Activated naive CD8-positive, alpha-beta T cell treated with anti-CD3 and anti-CD28 coated beads, Interleukin-2, amount 50 U/mL, for 24 hours (primary cell): Measurements from ENCODE around the gene LRRC61.

ENCODE experiments used
- ATAC-seq: fragments of 150-1000 bp; cut with Tn5 transposase; one replicate; pipeline ENCODE4 v1.10.0; 2021
- DNase-seq: peaks from one replicate; pipeline ENCODE4 v3.0.0; 2021
- H3K27ac Mint-ChIP-seq: one replicate; pipeline ENCODE4 v1.8.0; 2021; ENCODE audit warnings: mild to moderate bottlenecking, mixed read lengths
- H3K27me3 Mint-ChIP-seq: one replicate; pipeline ENCODE4 v1.8.0; 2021; ENCODE audit warnings: mixed read lengths
- H3K36me3 Mint-ChIP-seq: one replicate; pipeline ENCODE4 v1.8.0; 2021; ENCODE audit warnings: low read depth, mixed read lengths
- H3K4me1 Mint-ChIP-seq: one replicate; pipeline ENCODE4 v1.8.0; 2021; ENCODE audit warnings: mixed read lengths
- H3K4me3 Mint-ChIP-seq: one replicate; pipeline ENCODE4 v1.8.0; 2021; ENCODE audit warnings: mild to moderate bottlenecking, moderate library complexity, mixed read lengths
- H3K9me3 Mint-ChIP-seq: one replicate; pipeline ENCODE4 v1.8.0; 2021; ENCODE audit warnings: mixed read lengths

Gene LRRC61

GRCh38 chr7:150317748-150318444, 5.3 kb upstream of the LRRC61 start:
- no peak overlapping the region for H3K4me3 Mint-ChIP-seq
- ATAC-seq (no peak), DNase-seq (no peak)

DNA sequence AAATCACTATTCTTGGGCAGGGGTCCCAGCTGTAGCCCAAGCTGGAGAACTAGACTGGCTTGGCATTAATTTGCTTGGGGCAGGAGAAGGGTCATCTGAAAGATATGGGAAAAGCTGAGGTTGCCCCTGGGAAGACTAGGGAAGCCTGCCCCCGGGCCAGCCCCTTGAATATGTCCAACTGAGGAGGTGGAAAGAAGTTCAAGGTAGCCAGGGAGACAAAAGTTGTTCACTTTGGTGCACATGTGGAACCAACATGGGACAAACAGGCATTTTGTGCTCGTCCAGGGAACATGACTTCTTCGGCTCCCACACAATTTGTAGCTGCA, 1.4 kb upstream of the LRRC61 start:
- ATAC-seq (no peak), DNase-seq (no peak)
- Mint-ChIP-seq H3K36me3 (peaks cover 18% of the 10 kb centered on the region), H3K27me3 (no peaks in the 10 kb centered on the region), H3K27ac (peak overlapping the region; percentile 97), H3K4me1 (peaks cover 44% of the 10 kb centered on the region), H3K9me3 (no peaks in the 10 kb centered on the region), H3K4me3 (peak overlapping the region; percentile 91)

More at GRCh38 chr7:150317748-150318444, 5.3 kb upstream of the LRRC61 start:
- Mint-ChIP-seq H3K27me3 (no peaks in the 10 kb centered on the region), H3K36me3 (peaks cover 6% of the 10 kb centered on the region), H3K4me1 (peaks cover 27% of the 10 kb centered on the region), H3K9me3 (no peaks in the 10 kb centered on the region), H3K27ac (no peak overlapping the region)

DNA sequence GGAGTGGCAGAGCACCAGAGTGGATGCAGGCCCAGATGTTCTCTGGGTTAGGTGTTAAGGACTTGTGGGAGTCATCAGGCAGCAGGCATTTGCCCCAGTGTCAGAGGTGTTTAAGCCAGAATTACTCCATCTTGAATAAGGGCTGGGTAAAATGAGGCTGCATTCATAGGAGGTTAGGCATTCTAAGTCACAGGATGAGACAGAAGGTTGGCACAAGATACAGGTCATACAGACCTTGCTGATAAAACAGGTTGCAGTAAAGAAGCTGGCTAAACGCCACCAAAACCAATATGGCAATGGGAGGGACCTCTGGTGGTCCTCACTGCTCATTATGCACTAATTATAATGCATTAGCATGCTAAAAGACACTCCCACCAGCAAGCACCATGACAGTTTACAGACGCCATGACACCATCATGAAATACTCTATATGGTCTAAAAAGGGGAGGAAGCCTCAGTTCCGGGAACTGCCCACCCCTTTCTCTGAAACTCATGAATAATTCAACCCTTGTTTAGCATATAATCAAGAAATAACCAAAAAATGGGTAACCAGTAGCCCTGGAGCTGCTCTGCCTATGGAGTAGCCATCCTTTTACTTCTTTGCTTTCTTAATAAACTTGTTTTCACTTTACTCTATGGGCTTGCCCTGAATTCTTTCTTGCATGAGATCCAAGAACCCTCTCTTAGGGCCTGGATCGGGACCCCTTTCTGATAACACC, 882 bp upstream of the LRRC61 start:
- DNase-seq: peak; percentile 63
- H3K4me1 Mint-ChIP-seq: peaks cover 44% of the 10 kb centered on the region
- peaks cover 24% of the 10 kb centered on the region for H3K36me3 Mint-ChIP-seq
- H3K27me3 Mint-ChIP-seq: no peaks in the 10 kb centered on the region
- ATAC-seq: peak; percentile 15
- peak overlapping the region; percentile 91 for H3K4me3 Mint-ChIP-seq
- no peaks in the 10 kb centered on the region for H3K9me3 Mint-ChIP-seq
- H3K27ac Mint-ChIP-seq: peak overlapping the region; percentile 97

- no peaks in the 10 kb centered on the region for H3K27me3 Mint-ChIP-seq
- DNase-seq (no peak), ATAC-seq (peak; percentile 11)
- H3K36me3 Mint-ChIP-seq: peaks cover 31% of the 10 kb centered on the region
- H3K4me1 Mint-ChIP-seq: peaks cover 43% of the 10 kb centered on the region
- no peaks in the 10 kb centered on the region for H3K9me3 Mint-ChIP-seq
- H3K4me3 Mint-ChIP-seq: peak overlapping the region; percentile 88
- peak overlapping the region; percentile 94 for H3K27ac Mint-ChIP-seq
Measured at GRCh38 chr7:150323682-150324372, 672 bp downstream of the LRRC61 start.

DNA sequence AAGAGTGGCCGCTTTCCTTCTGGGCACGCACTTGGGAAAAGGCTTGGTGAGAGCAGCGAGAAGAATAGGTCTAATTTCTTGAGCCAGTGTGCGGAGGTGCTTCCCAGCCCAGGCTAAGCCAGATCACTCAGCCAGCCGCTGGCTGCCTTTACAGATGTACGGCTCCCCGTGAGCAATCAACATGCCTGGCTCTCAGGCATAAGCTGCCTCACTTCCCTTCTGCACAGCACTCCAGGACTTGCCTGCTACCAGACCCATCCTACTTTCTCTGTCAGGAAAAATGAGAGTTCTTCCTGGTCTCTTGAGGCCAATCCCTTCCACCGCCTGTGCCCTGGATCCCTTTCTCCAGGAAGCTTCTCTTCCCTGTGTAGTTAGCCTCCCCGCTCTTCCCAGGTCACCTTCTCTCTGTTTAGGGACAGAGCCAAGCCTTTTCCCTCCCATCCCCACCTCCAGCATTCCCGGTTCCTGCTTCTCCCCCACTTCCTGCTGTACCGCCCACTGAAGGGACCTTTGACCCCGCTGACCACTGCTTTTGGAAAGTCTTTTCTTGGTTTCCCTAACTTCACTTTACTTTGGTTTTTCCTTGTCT, 1.3 kb downstream of the LRRC61 start:
- peaks cover 34% of the 10 kb centered on the region for H3K36me3 Mint-ChIP-seq
- ATAC-seq: no peak
- DNase-seq: no peak

DNA sequence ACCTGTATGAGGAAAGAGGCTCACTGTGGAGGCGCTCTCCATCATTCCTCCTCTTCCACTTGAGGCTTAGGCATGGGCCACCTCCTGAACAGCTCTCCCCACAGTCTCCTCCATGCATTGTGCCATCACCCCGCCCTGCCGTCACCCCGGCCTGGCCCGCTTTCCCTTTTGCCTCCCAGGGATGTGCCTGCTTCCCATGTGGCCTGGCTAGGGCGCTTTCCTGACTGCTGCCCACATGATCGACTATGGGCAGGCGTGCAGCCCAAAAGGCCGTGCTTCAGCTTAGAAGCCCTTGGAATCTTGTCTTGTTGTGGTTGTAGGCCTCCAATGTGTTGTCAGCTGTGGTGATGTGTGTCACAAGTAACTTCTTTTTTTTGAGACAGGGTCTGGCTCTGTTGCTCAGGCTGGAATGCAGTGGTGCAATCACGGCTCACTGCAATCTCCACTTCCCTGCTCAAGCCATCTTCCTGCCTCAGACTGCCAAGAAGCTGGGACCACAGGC, 2.0 kb downstream of the LRRC61 start:
- Mint-ChIP-seq H3K36me3 (peaks cover 34% of the 10 kb centered on the region), H3K27ac (no peak overlapping the region), H3K4me1 (peaks cover 39% of the 10 kb centered on the region), H3K27me3 (no peaks in the 10 kb centered on the region), H3K9me3 (no peaks in the 10 kb centered on the region), H3K4me3 (peak overlapping the region; percentile 88)
- ATAC-seq (no peak), DNase-seq (no peak)

More for the DNA sequence above, 1.3 kb downstream of the LRRC61 start:
- Mint-ChIP-seq H3K4me3 (peak overlapping the region; percentile 88), H3K4me1 (peaks cover 41% of the 10 kb centered on the region), H3K9me3 (no peaks in the 10 kb centered on the region), H3K27me3 (no peaks in the 10 kb centered on the region), H3K27ac (peak overlapping the region; percentile 94)

GRCh38 chr7:150325901-150326300, 2.7 kb downstream of the LRRC61 start:
- H3K4me1 Mint-ChIP-seq: peaks cover 34% of the 10 kb centered on the region
- no peak for ATAC-seq
- H3K27me3 Mint-ChIP-seq: no peaks in the 10 kb centered on the region
- H3K4me3 Mint-ChIP-seq: no peak overlapping the region
- H3K36me3 Mint-ChIP-seq: peaks cover 34% of the 10 kb centered on the region
- no peak overlapping the region for H3K27ac Mint-ChIP-seq
- H3K9me3 Mint-ChIP-seq: no peaks in the 10 kb centered on the region
- DNase-seq: no peak

DNA sequence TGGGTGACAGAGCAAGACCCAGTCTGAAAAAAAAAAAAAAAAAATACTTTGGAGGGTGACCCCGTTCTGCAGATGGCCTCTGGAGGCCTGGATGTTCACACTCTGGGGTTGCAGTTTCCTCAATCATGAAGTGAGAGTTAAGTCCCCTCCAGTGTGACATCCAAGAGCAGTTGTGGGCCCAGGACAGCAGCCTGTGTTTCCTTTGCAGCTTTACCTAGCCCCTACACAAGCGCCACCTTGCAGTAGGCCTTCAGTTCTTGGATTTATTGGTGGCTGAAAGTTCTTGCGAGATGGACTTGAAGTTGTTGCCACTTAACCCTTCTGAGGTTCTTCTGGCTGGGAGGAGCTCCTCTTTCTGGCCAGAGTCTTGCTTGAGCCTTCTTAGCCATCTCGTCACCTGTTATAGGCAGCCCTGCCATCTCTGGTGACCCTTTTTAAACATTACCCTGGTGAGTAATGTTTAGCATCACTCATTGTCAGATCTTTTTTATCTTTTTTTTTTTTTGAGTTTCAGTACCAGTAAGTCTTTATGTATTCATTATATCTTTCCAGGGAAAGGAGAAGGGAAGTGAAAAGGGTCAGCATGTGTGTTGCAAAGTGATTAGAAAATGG, 3.6 kb downstream of the LRRC61 start:
- H3K27ac Mint-ChIP-seq: no peak overlapping the region
- peaks cover 26% of the 10 kb centered on the region for H3K4me1 Mint-ChIP-seq
- no peaks in the 10 kb centered on the region for H3K9me3 Mint-ChIP-seq
- ATAC-seq: no peak
- H3K36me3 Mint-ChIP-seq: peaks cover 36% of the 10 kb centered on the region
- DNase-seq: no peak
- H3K27me3 Mint-ChIP-seq: no peaks in the 10 kb centered on the region
- no peak overlapping the region for H3K4me3 Mint-ChIP-seq

GRCh38 chr7:150327308-150327707, 4.2 kb downstream of the LRRC61 start:
- H3K36me3 Mint-ChIP-seq: peaks cover 30% of the 10 kb centered on the region
- H3K27me3 Mint-ChIP-seq: no peaks in the 10 kb centered on the region
- peaks cover 21% of the 10 kb centered on the region for H3K4me1 Mint-ChIP-seq
- no peak overlapping the region for H3K27ac Mint-ChIP-seq
- no peak for DNase-seq
- H3K9me3 Mint-ChIP-seq: no peaks in the 10 kb centered on the region
- no peak for ATAC-seq
- no peak overlapping the region for H3K4me3 Mint-ChIP-seq

GRCh38 chr7:150329331-150330120, 6.4 kb downstream of the LRRC61 start:
- no peak overlapping the region for H3K4me3 Mint-ChIP-seq
- DNase-seq (no peak), ATAC-seq (no peak)
- peaks cover 7% of the 10 kb centered on the region for H3K4me1 Mint-ChIP-seq
- peaks cover 31% of the 10 kb centered on the region for H3K36me3 Mint-ChIP-seq
- no peaks in the 10 kb centered on the region for H3K27me3 Mint-ChIP-seq
- H3K27ac Mint-ChIP-seq: no peak overlapping the region
- no peaks in the 10 kb centered on the region for H3K9me3 Mint-ChIP-seq

DNA sequence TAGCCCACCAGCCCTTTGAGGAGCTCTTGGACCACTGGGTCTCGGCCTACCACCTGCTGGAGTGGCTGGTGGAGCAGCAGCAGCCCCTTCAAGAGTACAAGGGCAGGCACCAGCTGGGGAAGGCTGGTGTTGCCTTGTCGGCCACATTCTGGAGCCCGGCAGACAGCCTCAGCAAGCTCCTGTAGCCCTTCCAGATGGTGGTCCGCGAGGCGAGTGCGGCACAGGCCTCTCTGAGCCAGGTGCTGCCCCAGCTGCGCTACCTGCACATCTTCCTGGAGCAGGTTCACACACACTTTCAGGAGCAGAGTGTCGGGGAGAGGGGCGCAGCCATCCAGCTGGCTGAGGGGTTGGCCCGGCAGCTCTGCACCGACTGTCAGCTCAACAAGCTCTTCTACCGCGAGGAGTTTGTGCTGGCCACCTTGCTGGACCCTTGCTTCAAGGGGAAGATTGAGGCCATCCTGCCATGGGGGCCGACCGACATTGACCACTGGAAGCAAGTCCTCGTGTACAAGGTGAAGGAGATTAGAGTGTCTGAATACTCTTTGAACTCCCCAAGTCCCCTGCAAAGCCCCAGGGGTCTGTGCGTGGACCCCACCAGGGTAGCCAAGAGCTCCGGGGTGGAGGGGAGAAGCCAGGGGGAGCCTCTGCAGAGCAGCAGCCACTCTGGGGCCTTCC, 7.2 kb downstream of the LRRC61 start:
- no peak for ATAC-seq
- Mint-ChIP-seq H3K27ac (no peak overlapping the region), H3K4me3 (no peak overlapping the region), H3K4me1 (no peaks in the 10 kb centered on the region), H3K36me3 (peaks cover 24% of the 10 kb centered on the region), H3K27me3 (no peaks in the 10 kb centered on the region), H3K9me3 (no peaks in the 10 kb centered on the region)
- DNase-seq: no peak

GRCh38 chr7:150332852-150333635, 9.9 kb downstream of the LRRC61 start:
- DNase-seq (no peak), ATAC-seq (no peak)
- Mint-ChIP-seq H3K4me1 (no peaks in the 10 kb centered on the region), H3K36me3 (peaks cover 13% of the 10 kb centered on the region), H3K27ac (no peak overlapping the region), H3K9me3 (no peaks in the 10 kb centered on the region), H3K27me3 (no peaks in the 10 kb centered on the region), H3K4me3 (no peak overlapping the region)

GRCh38 chr7:150333659-150334058, 10.5 kb downstream of the LRRC61 start:
- H3K27me3 Mint-ChIP-seq: no peaks in the 10 kb centered on the region
- H3K9me3 Mint-ChIP-seq: no peaks in the 10 kb centered on the region
- peaks cover 13% of the 10 kb centered on the region for H3K36me3 Mint-ChIP-seq
- H3K4me3 Mint-ChIP-seq: no peak overlapping the region
- ATAC-seq (no peak), DNase-seq (no peak)
- H3K4me1 Mint-ChIP-seq: no peaks in the 10 kb centered on the region
- no peak overlapping the region for H3K27ac Mint-ChIP-seq
